A673 (cell line): Measurements from ENCODE around the gene SEMA5A. TPM values are rescaled to one million over a fixed set of nuclear protein-coding genes. Genes with fewer than 3 reads are reported as not detected.

ENCODE experiments used
- BruUV-seq: library from RNA; stranded (reverse); fragments of 400-500 nt; replicated peaks from 2 replicates; lab custom pipeline; 2021; lab: Mats Ljungman, UMichigan
- CTCF ChIA-PET: fragments of 300-600 bp; sonication (Branson Sonifier 250); formaldehyde crosslinking; loops from one replicate; lab custom pipeline; 2022; ENCODE audit warnings: antibody characterized with exemption; lab: Charles Lee
- POLR2A ChIA-PET: fragments of 300-600 bp; sonication (Branson Sonifier 250); formaldehyde crosslinking; loops from one replicate; lab custom pipeline; 2022; ENCODE audit warnings: antibody characterized with exemption; ENCODE audit not compliant: low non-redundant PET; lab: Charles Lee
- DNase-seq: peaks from one replicate; pipeline ENCODE4 v3.0.0-alpha.2; 2015; ENCODE audit warnings: low spot score
- H3K27ac ChIP-seq: fragments of 200-600 bp; sonication (generic); 2 replicates; pipeline ENCODE4 v1.5.1; 2016; ENCODE audit warnings: mixed run types, low read depth, mild to moderate bottlenecking, mixed read lengths, antibody characterized with exemption, low read length; ENCODE audit not compliant: poor library complexity, severe bottlenecking
- H3K27me3 ChIP-seq: fragments of 200-600 bp; sonication (generic); replicated peaks from 2 replicates; pipeline ENCODE4 v1.6.1; 2017; ENCODE audit warnings: mixed run types, low read depth, mild to moderate bottlenecking, mixed read lengths, antibody characterized with exemption, low read length; ENCODE audit not compliant: insufficient read depth, poor library complexity
- H3K36me3 ChIP-seq: fragments of 200-600 bp; sonication (generic); 2 replicates; pipeline ENCODE4 v1.6.1; 2016; ENCODE audit warnings: mixed run types, mild to moderate bottlenecking, mixed read lengths, antibody characterized with exemption, low read length; ENCODE audit not compliant: insufficient read depth, poor library complexity, severe bottlenecking
- H3K4me1 ChIP-seq: fragments of 200-600 bp; sonication (generic); 2 replicates; pipeline ENCODE4 v1.6.1; 2017; ENCODE audit warnings: mixed run types, mild to moderate bottlenecking, mixed read lengths, antibody characterized with exemption, low read length; ENCODE audit not compliant: insufficient read depth, poor library complexity, severe bottlenecking
- H3K4me3 ChIP-seq: fragments of 200-600 bp; sonication (generic); 2 replicates; pipeline ENCODE4 v1.5.1; 2016; ENCODE audit warnings: low read depth, mixed run types, mild to moderate bottlenecking, mixed read lengths, low read length; ENCODE audit not compliant: poor library complexity, severe bottlenecking
- H3K9me3 ChIP-seq: fragments of 200-600 bp; sonication (generic); 2 replicates; pipeline ENCODE4 v1.6.1; 2016; ENCODE audit warnings: mixed run types, low read depth, mild to moderate bottlenecking, mixed read lengths, antibody characterized with exemption, low read length; ENCODE audit not compliant: poor library complexity, severe bottlenecking
- EZH2 ChIP-seq: fragments of 200-600 bp; sonication (generic); IDR thresholded peaks from 2 replicates; pipeline ENCODE4 v1.6.1; 2017; ENCODE audit warnings: borderline replicate concordance, low read depth, mild to moderate bottlenecking, mixed read lengths, antibody characterized with exemption, low read length; ENCODE audit not compliant: poor library complexity, severe bottlenecking
- intact Hi-C: fragments of 100-400 bp; cut with micrococcal nuclease; formaldehyde crosslinking; loops from one replicate; pipeline ENCODE4 v1.10.0; 2022; ENCODE audit not compliant: unreplicated experiment
- total RNA-seq: library from RNA; stranded (reverse); gene quantifications from 2 replicates; pipeline ENCODE4 v1.2.3, GENCODE V29; 2021
- TF ChIP-seq, protein P1 (sequence below): fragments of 300-800, 200-600 bp; sonication (generic); conservative IDR thresholded peaks from 2 replicates; pipeline ENCODE4 v1.5.1; 2017; ENCODE audit warnings: low read depth, mild to moderate bottlenecking, antibody characterized with exemption, low read length, moderate library complexity, mixed read lengths

Gene SEMA5A
- total RNA-seq, 1 experiment from 2014 or later = 0.17 TPM

GRCh38 chr5:9547122-9547947, 1.5 kb upstream of the SEMA5A start:
- TF ChIP-seq EZH2 = no peak
- TF ChIP-seq, protein P1, sequence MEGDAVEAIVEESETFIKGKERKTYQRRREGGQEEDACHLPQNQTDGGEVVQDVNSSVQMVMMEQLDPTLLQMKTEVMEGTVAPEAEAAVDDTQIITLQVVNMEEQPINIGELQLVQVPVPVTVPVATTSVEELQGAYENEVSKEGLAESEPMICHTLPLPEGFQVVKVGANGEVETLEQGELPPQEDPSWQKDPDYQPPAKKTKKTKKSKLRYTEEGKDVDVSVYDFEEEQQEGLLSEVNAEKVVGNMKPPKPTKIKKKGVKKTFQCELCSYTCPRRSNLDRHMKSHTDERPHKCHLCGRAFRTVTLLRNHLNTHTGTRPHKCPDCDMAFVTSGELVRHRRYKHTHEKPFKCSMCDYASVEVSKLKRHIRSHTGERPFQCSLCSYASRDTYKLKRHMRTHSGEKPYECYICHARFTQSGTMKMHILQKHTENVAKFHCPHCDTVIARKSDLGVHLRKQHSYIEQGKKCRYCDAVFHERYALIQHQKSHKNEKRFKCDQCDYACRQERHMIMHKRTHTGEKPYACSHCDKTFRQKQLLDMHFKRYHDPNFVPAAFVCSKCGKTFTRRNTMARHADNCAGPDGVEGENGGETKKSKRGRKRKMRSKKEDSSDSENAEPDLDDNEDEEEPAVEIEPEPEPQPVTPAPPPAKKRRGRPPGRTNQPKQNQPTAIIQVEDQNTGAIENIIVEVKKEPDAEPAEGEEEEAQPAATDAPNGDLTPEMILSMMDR = no peak
- intact Hi-C loops = no loop called here
- Histone ChIP-seq H3K27ac (no peak overlapping the region), H3K36me3 (no peaks in the 10 kb centered on the region), H3K9me3 (no peaks in the 10 kb centered on the region), H3K4me1 (peaks cover 11% of the 10 kb centered on the region), H3K4me3 (no peak overlapping the region), H3K27me3 (peaks cover 24% of the 10 kb centered on the region)
- CTCF ChIA-PET = no interaction called here
- BruUV-seq = no TSS peak
- POLR2A ChIA-PET = no interaction called here
- DNase-seq = no peak

- no peak for TF ChIP-seq EZH2
- TF ChIP-seq, protein P1 = no peak
- Histone ChIP-seq H3K4me3 (peak overlapping the region; percentile 42), H3K27me3 (peaks cover 28% of the 10 kb centered on the region), H3K36me3 (no peaks in the 10 kb centered on the region), H3K9me3 (no peaks in the 10 kb centered on the region), H3K27ac (no peak overlapping the region), H3K4me1 (peaks cover 11% of the 10 kb centered on the region)
- BruUV-seq = no TSS peak
- ChIA-PET POLR2A (no interaction called here), CTCF (no interaction called here)
- intact Hi-C loops = no loop called here
- no peak for DNase-seq
These were observed 511 bp downstream of the SEMA5A start for GRCh38 chr5:9545136-9545991.

DNA sequence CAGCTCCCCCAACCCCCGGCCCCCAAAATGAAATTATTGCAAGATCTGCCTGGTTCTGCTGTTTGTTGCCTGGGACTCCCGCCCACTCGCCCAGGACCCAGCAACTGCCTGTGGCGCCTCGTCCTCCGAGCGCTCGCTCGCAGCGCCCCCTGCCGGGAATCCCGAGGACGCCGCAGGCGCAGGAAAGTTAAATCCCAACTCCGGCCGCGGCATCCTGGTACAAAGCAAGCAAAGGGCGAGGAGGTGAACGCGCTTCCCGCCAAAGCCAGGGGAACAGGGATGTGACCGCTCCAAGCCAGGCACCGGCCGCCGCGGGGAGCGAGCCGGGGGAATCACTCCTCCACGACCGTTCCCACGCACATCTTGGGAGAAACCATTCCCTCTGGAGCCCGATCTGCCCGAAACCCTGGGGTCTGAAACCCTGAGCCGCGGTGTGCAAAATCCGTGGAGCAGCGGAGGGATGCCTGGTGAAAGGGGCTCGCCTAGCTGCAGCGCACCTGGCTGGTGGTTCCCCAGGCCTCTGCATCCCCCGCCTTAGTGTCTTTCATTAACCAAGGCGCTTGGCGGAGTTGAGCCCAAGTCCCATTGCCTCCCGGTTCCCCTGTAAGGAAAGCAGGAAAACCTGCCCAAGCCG, 1.3 kb downstream of the SEMA5A start:
- peak overlapping the region; percentile 42 for H3K4me3 ChIP-seq
- H3K9me3 ChIP-seq = no peaks in the 10 kb centered on the region
- TF ChIP-seq EZH2 = no peak
- TF ChIP-seq, protein P1 = peak; percentile 96
- peaks cover 11% of the 10 kb centered on the region for H3K4me1 ChIP-seq
- H3K27me3 ChIP-seq = peaks cover 28% of the 10 kb centered on the region
- POLR2A ChIA-PET = no interaction called here
- no peak overlapping the region for H3K27ac ChIP-seq
- CTCF ChIA-PET = no interaction called here
- H3K36me3 ChIP-seq = no peaks in the 10 kb centered on the region
- peak; percentile 79 for DNase-seq
- BruUV-seq = no TSS peak
- intact Hi-C loops = loop anchor here (5.0 kb wide), 2 partner anchors 182 to 1617 kb away; no protein-coding TSS in a partner anchor
